Measurements from ENCODE around the gene PKMYT1.

Gene PKMYT1

GRCh38 chr16:2980227-2981176 is at the start of gene PKMYT1:
Gene PKMYT1, minus strand, starts transcription at chr16:2980446. Its CDS starts 789 bp downstream, at chr16:2979657.
- peak; percentile 95 to 97 for DNase-seq (ENCODE audit: low read depth in 2 of 2)

GRCh38 chr16:3029491-3030221 is 49.4 kb upstream of the PKMYT1 start:
- no peak for DNase-seq (ENCODE audit: low read depth in 2 of 2)

- no peak for DNase-seq (ENCODE audit: low read depth in 2 of 2)
Measured at GRCh38 chr16:3028716-3029319, 48.6 kb upstream of the PKMYT1 start.

GRCh38 chr16:3027983-3028715 is 47.9 kb upstream of the PKMYT1 start:
- peak; percentile 86 to 91 for DNase-seq (ENCODE audit: low read depth in 2 of 2)

GRCh38 chr16:3027489-3027795 is 47.2 kb upstream of the PKMYT1 start:
- no peak for DNase-seq (ENCODE audit: low read depth in 2 of 2)

GRCh38 chr16:3026609-3027488 is 46.6 kb upstream of the PKMYT1 start:
- DNase-seq (ENCODE audit: low read depth in 2 of 2), result no peak

- DNase-seq (ENCODE audit: low read depth in 2 of 2), result no peak
Measured at GRCh38 chr16:3026003-3026378, 45.7 kb upstream of the PKMYT1 start.

GRCh38 chr16:3025032-3026002 is 45.1 kb upstream of the PKMYT1 start:
- DNase-seq (ENCODE audit: low read depth in 2 of 2), result no peak

GRCh38 chr16:3023669-3024478 is 43.6 kb upstream of the PKMYT1 start, which contains the start of the genes HCFC1R1 and THOC6:
Gene HCFC1R1, minus strand, starts transcription at chr16:3023942. Its CDS starts 1 bp downstream, at chr16:3023941.
Gene THOC6, plus strand, starts transcription at chr16:3024035. Its CDS starts 292 bp downstream, at chr16:3024327.
- DNase-seq (ENCODE audit: low read depth in 2 of 2), result peak; percentile 88 to 92

- no peak for DNase-seq (ENCODE audit: low read depth in 2 of 2)
Measured at GRCh38 chr16:3023415-3023668, 43.1 kb upstream of the PKMYT1 start.

- DNase-seq (ENCODE audit: low read depth in 2 of 2), result no peak
Measured at GRCh38 chr16:3022684-3023414, 42.6 kb upstream of the PKMYT1 start.

- peak; percentile 87 to 90 for DNase-seq (ENCODE audit: low read depth in 2 of 2)
Measured at GRCh38 chr16:3022208-3022683, 42.0 kb upstream of the PKMYT1 start.

- peak; percentile 70 to 78 for DNase-seq (ENCODE audit: low read depth in 2 of 2)
Measured at GRCh38 chr16:3021449-3022207, 41.4 kb upstream of the PKMYT1 start.

- DNase-seq (ENCODE audit: low read depth in 2 of 2), result peak in 1 of 2 donors; percentile 53
Measured at GRCh38 chr16:3020604-3021448, 40.6 kb upstream of the PKMYT1 start.

GRCh38 chr16:3020247-3020603 is 40.0 kb upstream of the PKMYT1 start, which contains the start of gene TNFRSF12A:
Gene TNFRSF12A, plus strand, starts transcription at chr16:3020368. Its CDS starts 30 bp downstream, at chr16:3020398.
- peak; percentile 57 for DNase-seq (ENCODE audit: low read depth in 2 of 2)

GRCh38 chr16:3019594-3020246 is 39.5 kb upstream of the PKMYT1 start:
- DNase-seq (ENCODE audit: low read depth in 2 of 2), result no peak
